ENCODE data around the gene TMEM185A. TPM values are rescaled to one million over a fixed set of nuclear protein-coding genes. Genes with fewer than 3 reads are reported as not detected.
"Not testable (repeated sequence)": the region's sequence is repeated elsewhere in the genome, so short reads cannot be mapped to it uniquely, and the experiment has no call there.

Gene TMEM185A
- total RNA-seq, 1 experiment from 2014 or later = 23.6 TPM

DNA sequence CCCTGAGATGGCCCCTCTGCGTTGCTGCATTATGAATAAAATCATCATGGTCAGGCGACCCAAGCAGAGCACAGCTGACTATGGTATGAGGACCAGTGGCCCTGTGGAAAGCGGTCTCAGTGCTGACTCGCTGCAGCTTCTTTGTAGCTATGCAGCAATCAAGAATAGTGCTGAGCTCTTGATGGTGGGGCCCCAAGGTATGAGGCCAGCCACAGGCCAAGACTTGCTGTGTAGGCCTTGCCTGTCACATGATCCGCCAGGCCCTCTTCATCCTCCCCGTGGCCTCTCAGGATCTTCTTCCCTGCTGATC is 79.7 kb downstream of the TMEM185A start:
- not testable (repeated sequence) for H3K4me1 Mint-ChIP-seq; H4K20me1 ChIP-seq (ENCODE audit: control insufficient read depth, insufficient read depth, insufficient read length); H3K23me2 ChIP-seq (ENCODE audit: insufficient read length, low read depth, low read length, poor library complexity, severe bottlenecking); H3K4me2 ChIP-seq (ENCODE audit: insufficient read depth, insufficient read length, low read length); H3K36me3 Mint-ChIP-seq (ENCODE audit: insufficient read depth in 1 of 3, low read depth in 3 of 3); H2AK5ac ChIP-seq (ENCODE audit: insufficient read length, low read length); H2BK12ac ChIP-seq (ENCODE audit: insufficient read length, low read depth, low read length); H4K5ac ChIP-seq (ENCODE audit: insufficient read length, low read depth, low read length); H3K23ac ChIP-seq (ENCODE audit: insufficient read length, low read depth, low read length); H2BK5ac ChIP-seq (ENCODE audit: insufficient read length, low read length); H3K79me2 ChIP-seq (ENCODE audit: insufficient read depth, low read length); H3K9me3 Mint-ChIP-seq; H3K4ac ChIP-seq (ENCODE audit: low read depth, low read length); H3K27ac Mint-ChIP-seq; H3K27ac ChIP-seq (ENCODE audit: insufficient read length, low read depth, low read length); H3K14ac ChIP-seq (ENCODE audit: insufficient read depth, low read length); H2BK20ac ChIP-seq (ENCODE audit: low read depth, low read length, poor library complexity, severe bottlenecking); H2AFZ ChIP-seq (ENCODE audit: low read length); H2BK15ac ChIP-seq (ENCODE audit: low read depth, low read length); H3K9me3 ChIP-seq (ENCODE audit: control insufficient read depth, low read depth, low read length); H4K91ac ChIP-seq (ENCODE audit: insufficient read length, low read depth, low read length); H3K18ac ChIP-seq (ENCODE audit: insufficient read length, low read depth, low read length); H3T11ph ChIP-seq (ENCODE audit: low read length); H4K8ac ChIP-seq (replicated peaks; ENCODE audit: insufficient read length, low read depth, low read length); H3K27me3 ChIP-seq (ENCODE audit: insufficient read depth, low read length); H3K56ac ChIP-seq (ENCODE audit: insufficient read length, low read depth, low read length); H3K4me1 ChIP-seq (ENCODE audit: insufficient read depth, low read length); H3K27me3 Mint-ChIP-seq (ENCODE audit: low read depth); H3K9ac ChIP-seq (ENCODE audit: extremely low read depth, insufficient read length, low read length); DNase-seq; H3K4me3 Mint-ChIP-seq; H3K79me1 ChIP-seq (ENCODE audit: insufficient read depth, low read depth, low read length, poor library complexity, severe bottlenecking); H2BK120ac ChIP-seq (ENCODE audit: low read depth, low read length, poor library complexity, severe bottlenecking)
- no CpG with 5 or more reads among the region's 6 CpGs for WGBS (ENCODE audit: extremely low coverage, insufficient read length, low lambda C conversion rate)

- not testable (repeated sequence) for H2BK12ac ChIP-seq (ENCODE audit: insufficient read length, low read depth, low read length); H3K27ac ChIP-seq (ENCODE audit: insufficient read length, low read depth, low read length); H2BK20ac ChIP-seq (ENCODE audit: low read depth, low read length, poor library complexity, severe bottlenecking); H2AK5ac ChIP-seq (ENCODE audit: insufficient read length, low read length); H4K20me1 ChIP-seq (ENCODE audit: control insufficient read depth, insufficient read depth, insufficient read length); H4K5ac ChIP-seq (ENCODE audit: insufficient read length, low read depth, low read length); H3K36me3 Mint-ChIP-seq (ENCODE audit: insufficient read depth in 1 of 3, low read depth in 3 of 3); H3K4me2 ChIP-seq (ENCODE audit: insufficient read depth, insufficient read length, low read length); H2AFZ ChIP-seq (ENCODE audit: low read length); H3K4me1 Mint-ChIP-seq; H4K8ac ChIP-seq (replicated peaks; ENCODE audit: insufficient read length, low read depth, low read length); H3K9me3 ChIP-seq (ENCODE audit: control insufficient read depth, low read depth, low read length); H3K27me3 Mint-ChIP-seq (ENCODE audit: low read depth); H3K27me3 ChIP-seq (ENCODE audit: insufficient read depth, low read length); H3K79me2 ChIP-seq (ENCODE audit: insufficient read depth, low read length); H3K4me1 ChIP-seq (ENCODE audit: insufficient read depth, low read length); H3K14ac ChIP-seq (ENCODE audit: insufficient read depth, low read length); H2BK120ac ChIP-seq (ENCODE audit: low read depth, low read length, poor library complexity, severe bottlenecking); H4K91ac ChIP-seq (ENCODE audit: insufficient read length, low read depth, low read length); H3K4me3 Mint-ChIP-seq; H3K56ac ChIP-seq (ENCODE audit: insufficient read length, low read depth, low read length); H3T11ph ChIP-seq (ENCODE audit: low read length); H3K18ac ChIP-seq (ENCODE audit: insufficient read length, low read depth, low read length); H3K79me1 ChIP-seq (ENCODE audit: insufficient read depth, low read depth, low read length, poor library complexity, severe bottlenecking); H3K9me3 Mint-ChIP-seq; H2BK15ac ChIP-seq (ENCODE audit: low read depth, low read length); H3K23me2 ChIP-seq (ENCODE audit: insufficient read length, low read depth, low read length, poor library complexity, severe bottlenecking); H3K4ac ChIP-seq (ENCODE audit: low read depth, low read length); H3K27ac Mint-ChIP-seq; H2BK5ac ChIP-seq (ENCODE audit: insufficient read length, low read length); H3K23ac ChIP-seq (ENCODE audit: insufficient read length, low read depth, low read length); DNase-seq; H3K9ac ChIP-seq (ENCODE audit: extremely low read depth, insufficient read length, low read length)
- WGBS (ENCODE audit: extremely low coverage, insufficient read length, low lambda C conversion rate) = no CpG with 5 or more reads among the region's 4 CpGs
Measured at GRCh38 chrX:149551245-149551938, 80.2 kb downstream of the TMEM185A start.
